Peyer's patch (tissue), 4 donors: ENCODE measurements around the gene PCDHGC3.

Source experiments
- POLR2A ChIP-seq, 2 donors: fragments of 450-650 bp; IDR thresholded peaks; one replicate each; pipeline ENCODE4 v1.5.1; 2017; ENCODE audit warnings: antibody characterized with exemption in 2 of 2, mild to moderate bottlenecking in 2 of 2, moderate library complexity in 2 of 2
- TF ChIP-seq, protein P1 (sequence below), 6 experiments: fragments of 450-650 bp in 4 of 6; fragments of 200-600 bp in 2 of 6; sonication (generic) in 1 of 6; IDR thresholded peaks; one replicate each; pipeline ENCODE4 v1.5.1; 2017 to 2019; ENCODE audit warnings: antibody characterized with exemption in 6 of 6, mild to moderate bottlenecking in 3 of 6, moderate library complexity in 1 of 6

DNA sequence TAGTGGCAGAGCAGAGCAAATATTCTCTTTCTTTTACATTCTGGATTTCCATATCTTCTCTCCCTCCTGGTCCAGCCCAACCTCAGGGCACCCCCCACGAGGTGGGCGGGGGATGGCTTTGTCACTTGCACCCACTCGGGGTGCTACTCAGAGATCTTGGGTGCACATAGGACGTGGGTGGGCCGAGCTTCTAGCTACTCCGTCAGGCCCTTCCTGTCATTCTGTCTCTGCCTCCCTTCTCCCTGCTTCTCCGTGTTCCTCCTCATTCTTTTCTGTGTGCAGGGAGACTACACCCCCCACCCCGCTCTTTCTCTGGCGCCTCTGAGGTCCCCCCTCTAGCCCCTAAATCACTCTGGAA, 32.7 kb downstream of the PCDHGC3 start:
- TF ChIP-seq, protein P1, sequence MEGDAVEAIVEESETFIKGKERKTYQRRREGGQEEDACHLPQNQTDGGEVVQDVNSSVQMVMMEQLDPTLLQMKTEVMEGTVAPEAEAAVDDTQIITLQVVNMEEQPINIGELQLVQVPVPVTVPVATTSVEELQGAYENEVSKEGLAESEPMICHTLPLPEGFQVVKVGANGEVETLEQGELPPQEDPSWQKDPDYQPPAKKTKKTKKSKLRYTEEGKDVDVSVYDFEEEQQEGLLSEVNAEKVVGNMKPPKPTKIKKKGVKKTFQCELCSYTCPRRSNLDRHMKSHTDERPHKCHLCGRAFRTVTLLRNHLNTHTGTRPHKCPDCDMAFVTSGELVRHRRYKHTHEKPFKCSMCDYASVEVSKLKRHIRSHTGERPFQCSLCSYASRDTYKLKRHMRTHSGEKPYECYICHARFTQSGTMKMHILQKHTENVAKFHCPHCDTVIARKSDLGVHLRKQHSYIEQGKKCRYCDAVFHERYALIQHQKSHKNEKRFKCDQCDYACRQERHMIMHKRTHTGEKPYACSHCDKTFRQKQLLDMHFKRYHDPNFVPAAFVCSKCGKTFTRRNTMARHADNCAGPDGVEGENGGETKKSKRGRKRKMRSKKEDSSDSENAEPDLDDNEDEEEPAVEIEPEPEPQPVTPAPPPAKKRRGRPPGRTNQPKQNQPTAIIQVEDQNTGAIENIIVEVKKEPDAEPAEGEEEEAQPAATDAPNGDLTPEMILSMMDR (IDR thresholded peaks at IDR 0.05): no peak
- no peak for TF ChIP-seq POLR2A (IDR thresholded peaks at IDR 0.05)
